CD4-positive, alpha-beta T cell treated with Interleukin-4 for 1 hour (primary cell): ENCODE measurements around the gene SV2A.
A peak's percentile ranks its signal among the peaks of the same experiment; 100 is the strongest.
"Not testable (repeated sequence)": the region's sequence is repeated elsewhere in the genome, so short reads cannot be mapped to it uniquely, and the experiment has no call there.

ENCODE experiments used
- DNase-seq, 2 donors: peaks; one replicate each; pipeline ENCODE4 v3.0.0-alpha.2; 2020 to 2022

SV2A gene

GRCh38 chr1:149928401-149928724, 10.7 kb upstream of the SV2A start:
- DNase-seq: no peak

- DNase-seq: peak; percentile 95
Observed at GRCh38 chr1:149927563-149928400, 10.1 kb upstream of the SV2A start, which contains the start of gene SF3B4. Gene SF3B4, minus strand, starts transcription at chr1:149927803. Its CDS starts 44 bp downstream, at chr1:149927759.

GRCh38 chr1:149927056-149927562, 9.5 kb upstream of the SV2A start:
- DNase-seq: no peak

GRCh38 chr1:149926296-149926695, 8.7 kb upstream of the SV2A start:
- DNase-seq: no peak

- no peak for DNase-seq
Observed at GRCh38 chr1:149925751-149926150, 8.1 kb upstream of the SV2A start.

GRCh38 chr1:149925345-149925744, 7.7 kb upstream of the SV2A start:
- no peak for DNase-seq

- no peak for DNase-seq
Observed at GRCh38 chr1:149923626-149924025, 6.0 kb upstream of the SV2A start.

- no peak for DNase-seq
Observed at GRCh38 chr1:149916898-149917252, 769 bp downstream of the SV2A start.

GRCh38 chr1:149916193-149916897, 1.3 kb downstream of the SV2A start:
- DNase-seq: no peak

- DNase-seq: no peak
Observed at GRCh38 chr1:149915429-149916192, 2.0 kb downstream of the SV2A start.

GRCh38 chr1:149914545-149914944, 3.1 kb downstream of the SV2A start:
- DNase-seq: no peak

- no peak for DNase-seq
Observed at GRCh38 chr1:149906570-149907075, 11.0 kb downstream of the SV2A start.

- no peak for DNase-seq
Observed at GRCh38 chr1:149903836-149904491, 13.7 kb downstream of the SV2A start.

- peak; percentile 82 to 83 for DNase-seq
Observed at GRCh38 chr1:149899460-149900284, 18.0 kb downstream of the SV2A start, which contains the start of gene BOLA1. Gene BOLA1, plus strand, starts transcription at chr1:149899568. Its CDS starts 492 bp downstream, at chr1:149900060.

GRCh38 chr1:149896575-149896974, 21.1 kb downstream of the SV2A start:
- no peak for DNase-seq

- no peak for DNase-seq
Observed at GRCh38 chr1:149888999-149889289, 28.7 kb downstream of the SV2A start.

GRCh38 chr1:149888247-149888998, 29.2 kb downstream of the SV2A start:
- DNase-seq: peak; percentile 89 to 90

- DNase-seq: peak; percentile 95 to 98
Observed at GRCh38 chr1:149887456-149888246, 30.0 kb downstream of the SV2A start.

- DNase-seq: not testable (repeated sequence)
Observed at GRCh38 chr1:149887196-149887455, 30.5 kb downstream of the SV2A start.
